B cell (primary cell): ENCODE data around the gene IRAK1. TPM values are rescaled to one million over a fixed set of nuclear protein-coding genes. Genes with fewer than 3 reads are reported as not detected.

ENCODE experiments used
- ATAC-seq: fragments of 200-7000 bp; cut with Tn5 transposase; one replicate; pipeline ENCODE4 v1.10.0; 2021; ENCODE audit warnings: low read depth, mild to moderate bottlenecking, moderate number of reproducible peaks, moderate library complexity
- CTCF ChIA-PET: fragments of 350-600 bp; sonication (Branson Sonifier 250); formaldehyde crosslinking; loops from one replicate; lab custom pipeline; 2021; ENCODE audit warnings: antibody characterized with exemption, inconsistent platforms; lab: Charles Lee
- POLR2A ChIA-PET: fragments of 350-600 bp; sonication (Branson Sonifier 250); formaldehyde crosslinking; loops from one replicate; lab custom pipeline; 2021; ENCODE audit warnings: antibody characterized with exemption; lab: Charles Lee
- DNase-seq: peaks from one replicate; pipeline ENCODE4 v3.0.0; 2013
- H2AFZ ChIP-seq: 2 replicates; pipeline ENCODE4 v1.6.1; 2012; ENCODE audit warnings: mild to moderate bottlenecking, low read depth, low read length; ENCODE audit not compliant: insufficient read depth, poor library complexity, severe bottlenecking
- H3K27ac ChIP-seq, 2 donors: 1 replicate in 1 of 2; 2 replicates in 1 of 2; pipeline ENCODE4 v1.5.1; 2012 to 2013; ENCODE audit warnings: low read length in 2 of 2, mild to moderate bottlenecking in 2 of 2, moderate library complexity in 1 of 2
- H3K27me3 ChIP-seq, 4 experiments: fragments of 200-600 bp in 1 of 4; sonication (generic) in 1 of 4; replicated peaks in 1 of 4; 1 replicate in 2 of 4; 2 replicates in 2 of 4; pipeline versions ENCODE4 v1.6.1 to v1.7.0; 2013 to 2016; ENCODE audit warnings: low read length in 3 of 4, mild to moderate bottlenecking in 2 of 4, mixed read lengths in 1 of 4, moderate library complexity in 1 of 4; ENCODE audit not compliant: insufficient read depth in 4 of 4, control insufficient read depth in 3 of 4; ENCODE audit errors: control extremely low read depth in 1 of 4
- H3K36me3 ChIP-seq, 2 experiments: replicated peaks in 1 of 2; 1 replicate in 1 of 2; 2 replicates in 1 of 2; pipeline versions ENCODE4 v1.6.1 to v1.7.1; 2013; ENCODE audit warnings: low read length in 1 of 2; ENCODE audit not compliant: insufficient read depth in 2 of 2, control insufficient read depth in 1 of 2; ENCODE audit errors: control extremely low read depth in 1 of 2, extremely low read depth in 1 of 2
- H3K4me1 ChIP-seq, 2 donors: fragments of 200-600 bp in 1 of 2; sonication (generic) in 1 of 2; 1 replicate in 1 of 2; 2 replicates in 1 of 2; pipeline versions ENCODE4 v1.5.1 to v1.6.1; 2013 to 2017; ENCODE audit warnings: low read length in 2 of 2; ENCODE audit not compliant: control insufficient read depth in 2 of 2, insufficient read depth in 2 of 2
- H3K4me2 ChIP-seq: replicated peaks from 2 replicates; pipeline ENCODE3; 2012; ENCODE audit warnings: mild to moderate bottlenecking, low read depth, low read length; ENCODE audit not compliant: poor library complexity, severe bottlenecking
- H3K4me3 ChIP-seq, 5 experiments: fragments of 200-600 bp in 1 of 5; sonication (generic) in 1 of 5; 1 replicate in 3 of 5; 2 replicates in 2 of 5; pipeline versions ENCODE4 v1.5.1 to v1.7.0; 2011 to 2016; ENCODE audit warnings: low read length in 4 of 5, mild to moderate bottlenecking in 4 of 5, low read depth in 2 of 5, control low read depth in 1 of 5, moderate library complexity in 1 of 5; ENCODE audit not compliant: insufficient read depth in 1 of 5; ENCODE audit errors: control extremely low read depth in 1 of 5, extremely low read depth in 1 of 5
- H3K79me2 ChIP-seq: fragments of 200-600 bp; sonication (generic); one replicate; pipeline ENCODE4 v1.6.0; 2016; ENCODE audit warnings: low read length; ENCODE audit not compliant: control insufficient read depth, insufficient read depth
- H3K9ac ChIP-seq: fragments of 200-600 bp; sonication (generic); 2 replicates; pipeline ENCODE4 v1.6.1; 2017; ENCODE audit warnings: mild to moderate bottlenecking, low read length, moderate library complexity
- H3K9me3 ChIP-seq, 3 donors: one replicate each; pipeline versions ENCODE4 v1.6.1 to v1.7.1; 2013; ENCODE audit warnings: low read length in 2 of 3; ENCODE audit not compliant: control insufficient read depth in 2 of 3, insufficient read depth in 1 of 3; ENCODE audit errors: control extremely low read depth in 1 of 3
- H4K20me1 ChIP-seq: 2 replicates; pipeline ENCODE4 v1.6.0; 2012; ENCODE audit warnings: mild to moderate bottlenecking, low read length; ENCODE audit not compliant: insufficient read depth, control insufficient read depth, poor library complexity, severe bottlenecking
- H3K27ac Mint-ChIP-seq: one replicate; pipeline ENCODE4 v1.8.0; 2021; ENCODE audit warnings: mixed read lengths
- H3K27me3 Mint-ChIP-seq: one replicate; pipeline ENCODE4 v1.8.0; 2021; ENCODE audit warnings: mixed read lengths
- H3K4me1 Mint-ChIP-seq: one replicate; pipeline ENCODE4 v1.8.0; 2021; ENCODE audit warnings: mixed read lengths
- H3K4me3 Mint-ChIP-seq: one replicate; pipeline ENCODE4 v1.8.0; 2021; ENCODE audit warnings: mixed read lengths
- H3K9me3 Mint-ChIP-seq: one replicate; pipeline ENCODE4 v1.8.0; 2022; ENCODE audit warnings: mixed read lengths; ENCODE audit not compliant: insufficient read depth
- EZH2 ChIP-seq: IDR thresholded peaks from 2 replicates; pipeline ENCODE4 v1.6.1; 2012; ENCODE audit warnings: borderline replicate concordance, low read depth, mild to moderate bottlenecking, moderate library complexity, low read length; ENCODE audit not compliant: insufficient read depth, poor library complexity, severe bottlenecking
- WGBS: methylation state at CpG from one replicate; pipeline ENCODE4 v1.1.5; 2013; ENCODE audit warnings: missing lambda C conversion rate; ENCODE audit not compliant: insufficient coverage; 5-methylcytosine and 5-hydroxymethylcytosine counted together
- intact Hi-C: fragments of 100-400 bp; cut with micrococcal nuclease; formaldehyde crosslinking; loops from one replicate; pipeline ENCODE4 v1.10.0; 2022
- polyA plus RNA-seq: library from polyadenylated mRNA; depleted of rRNA; stranded (reverse); fragments of >200 nt; gene quantifications from 2 replicates; pipeline ENCODE4 v1.2.3, GENCODE V29; 2012
- total RNA-seq, 2 donors: library from RNA; stranded (reverse); fragments of 120-200 nt in 1 of 2; gene quantifications; 1 replicate in 1 of 2; 2 replicates in 1 of 2; pipeline versions ENCODE4 v1.2.3 to v1.2.4, GENCODE V29; 2013 to 2022
- TF ChIP-seq, protein P1 (sequence below): fragments of 200-600 bp; IDR thresholded peaks from one replicate; pipeline ENCODE4 v1.8.0; 2022; ENCODE audit warnings: antibody characterized with exemption, mild to moderate bottlenecking

Gene IRAK1
- total and polyA plus RNA-seq, 2 donors (not counting 1 experiment from before 2014, with no cell fraction given), result 112 to 118 TPM

DNA sequence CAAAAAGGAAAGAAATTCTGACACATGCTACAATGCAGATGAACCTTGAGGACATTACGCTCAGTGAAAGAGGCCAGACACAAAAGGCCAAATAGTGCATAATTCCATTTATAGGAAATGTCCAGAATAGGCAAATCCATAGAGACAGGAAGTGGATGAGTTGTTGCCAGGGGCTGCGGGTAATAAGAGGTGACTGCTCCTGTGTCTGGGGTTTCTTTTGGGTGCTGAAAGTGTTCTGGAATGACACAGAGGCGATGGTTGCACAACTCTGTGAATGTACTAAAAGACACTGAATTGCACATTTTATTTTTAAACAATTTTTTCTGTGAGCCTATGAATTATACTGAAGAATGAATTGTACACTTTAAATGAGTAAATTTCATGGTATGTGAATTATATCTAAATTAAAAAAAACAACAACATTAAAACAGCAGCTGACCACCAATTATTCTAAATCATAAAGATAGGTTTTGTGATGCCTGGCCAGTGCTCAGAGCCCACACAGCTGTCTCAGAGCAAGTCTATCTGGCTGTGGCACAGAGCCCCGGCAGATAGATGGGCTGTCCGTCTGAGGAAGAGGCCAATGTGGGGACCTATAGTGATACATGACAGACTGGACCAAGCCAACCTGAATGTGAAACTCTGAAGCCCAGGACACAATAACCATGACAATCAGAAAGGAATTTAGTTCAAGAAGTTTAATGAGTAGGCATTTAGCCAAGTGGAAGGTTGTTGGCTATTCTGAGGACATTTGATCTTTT is 23.5 kb upstream of the IRAK1 start:
- Histone ChIP-seq H4K20me1 (peaks cover 40% of the 10 kb centered on the region), H3K36me3 (peaks cover 0 to 21% of the 10 kb centered on the region in 2 experiments), H3K9me3 (no peaks in the 10 kb centered on the region), H3K9ac (no peak overlapping the region), H3K79me2 (peaks cover 83% of the 10 kb centered on the region), H3K27ac (no peak overlapping the region), H2AFZ (no peak overlapping the region), H3K4me3 (no peak overlapping the region), H3K4me1 (peaks cover 4 to 5% of the 10 kb centered on the region in 2 donors), H3K4me2 (no peak overlapping the region), H3K27me3 (no peaks in the 10 kb centered on the region)
- Mint-ChIP-seq H3K4me3 (no peak overlapping the region), H3K9me3 (no peaks in the 10 kb centered on the region), H3K27me3 (no peaks in the 10 kb centered on the region), H3K4me1 (peaks cover 29% of the 10 kb centered on the region), H3K27ac (no peak overlapping the region)
- TF ChIP-seq EZH2, result no peak
- TF ChIP-seq, protein P1, sequence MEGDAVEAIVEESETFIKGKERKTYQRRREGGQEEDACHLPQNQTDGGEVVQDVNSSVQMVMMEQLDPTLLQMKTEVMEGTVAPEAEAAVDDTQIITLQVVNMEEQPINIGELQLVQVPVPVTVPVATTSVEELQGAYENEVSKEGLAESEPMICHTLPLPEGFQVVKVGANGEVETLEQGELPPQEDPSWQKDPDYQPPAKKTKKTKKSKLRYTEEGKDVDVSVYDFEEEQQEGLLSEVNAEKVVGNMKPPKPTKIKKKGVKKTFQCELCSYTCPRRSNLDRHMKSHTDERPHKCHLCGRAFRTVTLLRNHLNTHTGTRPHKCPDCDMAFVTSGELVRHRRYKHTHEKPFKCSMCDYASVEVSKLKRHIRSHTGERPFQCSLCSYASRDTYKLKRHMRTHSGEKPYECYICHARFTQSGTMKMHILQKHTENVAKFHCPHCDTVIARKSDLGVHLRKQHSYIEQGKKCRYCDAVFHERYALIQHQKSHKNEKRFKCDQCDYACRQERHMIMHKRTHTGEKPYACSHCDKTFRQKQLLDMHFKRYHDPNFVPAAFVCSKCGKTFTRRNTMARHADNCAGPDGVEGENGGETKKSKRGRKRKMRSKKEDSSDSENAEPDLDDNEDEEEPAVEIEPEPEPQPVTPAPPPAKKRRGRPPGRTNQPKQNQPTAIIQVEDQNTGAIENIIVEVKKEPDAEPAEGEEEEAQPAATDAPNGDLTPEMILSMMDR, result no peak
- DNase-seq (no peak), ATAC-seq (no peak)
- POLR2A ChIA-PET, result no interaction called here
- intact Hi-C loops, result no loop called here
- no CpG with 5 or more reads among the region's 5 CpGs for WGBS
- CTCF ChIA-PET, result no interaction called here

- Histone ChIP-seq H3K4me2 (no peak overlapping the region), H2AFZ (no peak overlapping the region), H3K27me3 (no peaks in the 10 kb centered on the region), H3K27ac (no peak overlapping the region), H3K9ac (no peak overlapping the region), H3K79me2 (peaks cover 71% of the 10 kb centered on the region), H3K4me1 (peaks cover 4 to 5% of the 10 kb centered on the region in 2 donors), H3K4me3 (no peak overlapping the region), H3K36me3 (peaks cover 0 to 10% of the 10 kb centered on the region in 2 experiments), H4K20me1 (peaks cover 25% of the 10 kb centered on the region), H3K9me3 (no peaks in the 10 kb centered on the region)
- ChIA-PET CTCF (interaction anchor here (1.2 kb wide), 1 partner anchor 21 kb away, joined by 5 read pairs; the partner anchor contains the start of gene IRAK1), POLR2A (no interaction called here)
- no peak for DNase-seq
- no CpG with 5 or more reads among the region's 13 CpGs for WGBS
- TF ChIP-seq EZH2, result no peak
- TF ChIP-seq, protein P1, result no peak
- H3K9me3 Mint-ChIP-seq, result no peaks in the 10 kb centered on the region
- peak overlapping the region; percentile 53 for H3K27ac Mint-ChIP-seq
- H3K4me1 Mint-ChIP-seq, result peaks cover 34% of the 10 kb centered on the region
- no peaks in the 10 kb centered on the region for H3K27me3 Mint-ChIP-seq
- intact Hi-C loops, result no loop called here
- H3K4me3 Mint-ChIP-seq, result no peak overlapping the region
- ATAC-seq, result no peak
These were observed 21.2 kb upstream of the IRAK1 start for GRCh38 chrX:154040863-154041262.
